Activated naive CD8-positive, alpha-beta T cell treated with anti-CD3 and anti-CD28 coated beads, Interleukin-2, amount 10 ng/mL, durations not matched to agents 7 days and 5 days (primary cell): Measurements from ENCODE around the gene SERTAD3. TPM values are rescaled to one million over a fixed set of nuclear protein-coding genes. Genes with fewer than 3 reads are reported as not detected.
"Not testable (repeated sequence)": the region's sequence is repeated elsewhere in the genome, so short reads cannot be mapped to it uniquely, and the experiment has no call there.

Experiments
- ATAC-seq: fragments of 150-1000 bp; cut with Tn5 transposase; one replicate; pipeline ENCODE4 v1.10.0; 2021; ENCODE audit warnings: low read depth, moderate library complexity
- POLR2A ChIA-PET: fragments of 350-600 bp; sonication (Branson Sonifier 250); formaldehyde crosslinking; loops from one replicate; lab custom pipeline; 2021; ENCODE audit warnings: antibody characterized with exemption; lab: Charles Lee
- DNase-seq: peaks from one replicate; pipeline ENCODE4 v3.0.0; 2021
- H3K27ac Mint-ChIP-seq: one replicate; pipeline ENCODE4 v1.8.0; 2022; ENCODE audit warnings: mild to moderate bottlenecking, mixed read lengths
- H3K27me3 Mint-ChIP-seq: one replicate; pipeline ENCODE4 v1.8.0; 2022; ENCODE audit warnings: mild to moderate bottlenecking, moderate library complexity, mixed read lengths
- H3K36me3 Mint-ChIP-seq: one replicate; pipeline ENCODE4 v1.8.0; 2021; ENCODE audit warnings: mild to moderate bottlenecking, mixed read lengths
- H3K4me1 Mint-ChIP-seq: one replicate; pipeline ENCODE4 v1.8.0; 2021; ENCODE audit warnings: mixed read lengths
- H3K4me3 Mint-ChIP-seq: one replicate; pipeline ENCODE4 v1.8.0; 2022; ENCODE audit warnings: mild to moderate bottlenecking, moderate library complexity, mixed read lengths
- H3K9me3 Mint-ChIP-seq: one replicate; pipeline ENCODE4 v1.8.0; 2021; ENCODE audit warnings: mixed read lengths
- total RNA-seq, 2 experiments: library from RNA; stranded (reverse); gene quantifications; one replicate each; pipeline ENCODE4 v1.2.3, GENCODE V29; 2021

SERTAD3 gene
- total RNA-seq, 2 experiments from 2014 or later: 12.9 to 13.5 TPM

GRCh38 chr19:40450664-40451063, 6.5 kb upstream of the SERTAD3 start:
- Mint-ChIP-seq H3K4me3 (no peak overlapping the region), H3K36me3 (no peaks in the 10 kb centered on the region), H3K27ac (no peak overlapping the region), H3K27me3 (no peaks in the 10 kb centered on the region), H3K9me3 (no peaks in the 10 kb centered on the region), H3K4me1 (no peaks in the 10 kb centered on the region)
- ATAC-seq (no peak), DNase-seq (no peak)
- POLR2A ChIA-PET: interaction anchor here (0.6 kb wide), 1 partner anchor 105 kb away, joined by 4 read pairs; no protein-coding TSS in a partner anchor

GRCh38 chr19:40449506-40449905, 5.4 kb upstream of the SERTAD3 start:
- Mint-ChIP-seq H3K9me3 (no peaks in the 10 kb centered on the region), H3K36me3 (no peaks in the 10 kb centered on the region), H3K4me3 (no peak overlapping the region), H3K4me1 (peaks cover 4% of the 10 kb centered on the region), H3K27me3 (no peaks in the 10 kb centered on the region), H3K27ac (no peak overlapping the region)
- POLR2A ChIA-PET: no interaction called here
- DNase-seq (no peak), ATAC-seq (no peak)

- Mint-ChIP-seq H3K9me3 (no peaks in the 10 kb centered on the region), H3K4me3 (no peak overlapping the region), H3K36me3 (peaks cover 4% of the 10 kb centered on the region), H3K4me1 (peaks cover 11% of the 10 kb centered on the region), H3K27me3 (no peaks in the 10 kb centered on the region), H3K27ac (peak overlapping the region; percentile 27)
- POLR2A ChIA-PET: no interaction called here
- DNase-seq (no peak), ATAC-seq (no peak)
These were observed 2.2 kb upstream of the SERTAD3 start for GRCh38 chr19:40446263-40446784.

GRCh38 chr19:40445780-40446262, 1.7 kb upstream of the SERTAD3 start:
- POLR2A ChIA-PET: no interaction called here
- no peaks in the 10 kb centered on the region for H3K9me3 Mint-ChIP-seq
- peaks cover 7% of the 10 kb centered on the region for H3K36me3 Mint-ChIP-seq
- ATAC-seq (no peak), DNase-seq (no peak)
- H3K27ac Mint-ChIP-seq: no peak overlapping the region
- H3K27me3 Mint-ChIP-seq: no peaks in the 10 kb centered on the region
- peak overlapping the region; percentile 50 for H3K4me3 Mint-ChIP-seq
- H3K4me1 Mint-ChIP-seq: peaks cover 11% of the 10 kb centered on the region

- H3K27me3 Mint-ChIP-seq: no peaks in the 10 kb centered on the region
- H3K4me3 Mint-ChIP-seq: peak overlapping the region; percentile 96
- peak overlapping the region; percentile 96 for H3K27ac Mint-ChIP-seq
- DNase-seq (no peak), ATAC-seq (no peak)
- POLR2A ChIA-PET: interaction anchor here (1.4 to 3.3 kb wide), 3 partner anchors 18 to 97 kb away, joined by 4 to 35 read pairs (median 22); partner anchors contain the start of genes C19orf47, PLD3 and SERTAD1
- peaks cover 11% of the 10 kb centered on the region for H3K4me1 Mint-ChIP-seq
- peaks cover 9% of the 10 kb centered on the region for H3K36me3 Mint-ChIP-seq
- H3K9me3 Mint-ChIP-seq: no peaks in the 10 kb centered on the region
These were observed 734 bp upstream of the SERTAD3 start for GRCh38 chr19:40444825-40445312.

GRCh38 chr19:40443131-40443999, 770 bp downstream of the SERTAD3 start:
- Mint-ChIP-seq H3K36me3 (peaks cover 9% of the 10 kb centered on the region), H3K27ac (peak overlapping the region; percentile 96), H3K4me3 (peak overlapping the region; percentile 96), H3K4me1 (peaks cover 16% of the 10 kb centered on the region), H3K9me3 (no peaks in the 10 kb centered on the region), H3K27me3 (no peaks in the 10 kb centered on the region)
- peak; percentile 87 for ATAC-seq
- peak; percentile 97 for DNase-seq
- POLR2A ChIA-PET: interaction anchor here (1.0 to 3.3 kb wide), 12 partner anchors 10 to 158 kb away, joined by 3 to 35 read pairs (median 5); partner anchors contain the start of genes BLVRB and SERTAD1

GRCh38 chr19:40442328-40443130, 1.6 kb downstream of the SERTAD3 start:
- ATAC-seq: no peak
- no peak for DNase-seq
- Mint-ChIP-seq H3K27me3 (no peaks in the 10 kb centered on the region), H3K9me3 (no peaks in the 10 kb centered on the region), H3K27ac (peak overlapping the region; percentile 93), H3K4me1 (peaks cover 16% of the 10 kb centered on the region), H3K4me3 (peak overlapping the region; percentile 96), H3K36me3 (peaks cover 9% of the 10 kb centered on the region)
- POLR2A ChIA-PET: interaction anchor here (0.6 to 3.3 kb wide), 13 partner anchors 9 to 1544 kb away, joined by 3 to 35 read pairs (median 5); partner anchors contain the start of genes BLVRB and SERTAD1

- POLR2A ChIA-PET: interaction anchor here (3.0 to 3.3 kb wide), 2 partner anchors 15 to 21 kb away, joined by 22 to 35 read pairs; partner anchors contain the start of gene SERTAD1
- DNase-seq (no peak), ATAC-seq (no peak)
- Mint-ChIP-seq H3K4me3 (peak overlapping the region; percentile 96), H3K27me3 (no peaks in the 10 kb centered on the region), H3K9me3 (no peaks in the 10 kb centered on the region), H3K4me1 (peaks cover 16% of the 10 kb centered on the region), H3K27ac (peak overlapping the region; percentile 93), H3K36me3 (peaks cover 9% of the 10 kb centered on the region)
These were observed 2.3 kb downstream of the SERTAD3 start for GRCh38 chr19:40441719-40442253.

- Mint-ChIP-seq H3K4me1 (peaks cover 18% of the 10 kb centered on the region), H3K27ac (no peak overlapping the region), H3K27me3 (no peaks in the 10 kb centered on the region), H3K9me3 (no peaks in the 10 kb centered on the region), H3K36me3 (peaks cover 9% of the 10 kb centered on the region), H3K4me3 (no peak overlapping the region)
- POLR2A ChIA-PET: interaction anchor here (1.1 to 1.4 kb wide), 3 partner anchors 10 to 17 kb away, joined by 3 read pairs; no protein-coding TSS in a partner anchor
- ATAC-seq (no peak), DNase-seq (no peak)
These were observed 5.9 kb downstream of the SERTAD3 start for GRCh38 chr19:40438284-40438683.

GRCh38 chr19:40433391-40434216, 10.5 kb downstream of the SERTAD3 start:
- ATAC-seq (peak; percentile 93), DNase-seq (peak; percentile 73)
- H3K4me1 Mint-ChIP-seq: peaks cover 10% of the 10 kb centered on the region
- peak overlapping the region; percentile 98 for H3K4me3 Mint-ChIP-seq
- no peaks in the 10 kb centered on the region for H3K27me3 Mint-ChIP-seq
- H3K27ac Mint-ChIP-seq: peak overlapping the region; percentile 98
- no peaks in the 10 kb centered on the region for H3K36me3 Mint-ChIP-seq
- H3K9me3 Mint-ChIP-seq: no peaks in the 10 kb centered on the region
- POLR2A ChIA-PET: interaction anchor here (1.5 to 2.9 kb wide), 3 partner anchors 8 to 13 kb away, joined by 5 to 19 read pairs (median 9); partner anchors contain the start of genes SERTAD1 and SERTAD3

GRCh38 chr19:40432760-40433159, 11.4 kb downstream of the SERTAD3 start:
- H3K36me3 Mint-ChIP-seq, H3K9me3 Mint-ChIP-seq, H3K27me3 Mint-ChIP-seq, H3K4me1 Mint-ChIP-seq, DNase-seq, ATAC-seq: not testable (repeated sequence)
- POLR2A ChIA-PET: interaction anchor here (1.0 to 2.9 kb wide), 3 partner anchors 10 to 33 kb away, joined by 4 to 19 read pairs (median 9); partner anchors contain the start of genes BLVRB and SERTAD3
- H3K27ac Mint-ChIP-seq: peak overlapping the region; percentile 98
- H3K4me3 Mint-ChIP-seq: peak overlapping the region; percentile 98
